ENCODE measurements around the gene PANX2. TPM values are rescaled to one million over a fixed set of nuclear protein-coding genes. Genes with fewer than 3 reads are reported as not detected.

The PANX2 gene
- total RNA-seq, 1 donor from 2014 or later, result 0.36 TPM

- H3K4me1 Mint-ChIP-seq (ENCODE audit: low read depth), result no peaks in the 10 kb centered on the region
- no peak for DNase-seq (ENCODE audit: low spot score)
- H3K4me3 Mint-ChIP-seq, result no peak overlapping the region
- no peaks in the 10 kb centered on the region for H3K9me3 Mint-ChIP-seq
- intact Hi-C loops (cut with micrococcal nuclease), result no loop called here
- no peak overlapping the region for H3K27ac Mint-ChIP-seq
- no peaks in the 10 kb centered on the region for H3K27me3 Mint-ChIP-seq (ENCODE audit: insufficient read depth)
- H3K36me3 Mint-ChIP-seq (ENCODE audit: low read depth), result peaks cover 28% of the 10 kb centered on the region
Observed at GRCh38 chr22:50216684-50217520, 46.4 kb downstream of the PANX2 start.

- no peak overlapping the region for H3K27ac Mint-ChIP-seq
- H3K4me3 Mint-ChIP-seq, result no peak overlapping the region
- no peaks in the 10 kb centered on the region for H3K4me1 Mint-ChIP-seq (ENCODE audit: low read depth)
- H3K27me3 Mint-ChIP-seq (ENCODE audit: insufficient read depth), result no peaks in the 10 kb centered on the region
- H3K36me3 Mint-ChIP-seq (ENCODE audit: low read depth), result peaks cover 26% of the 10 kb centered on the region
- intact Hi-C loops (cut with micrococcal nuclease), result no loop called here
- DNase-seq (ENCODE audit: low spot score), result no peak
- H3K9me3 Mint-ChIP-seq, result no peaks in the 10 kb centered on the region
Observed at GRCh38 chr22:50217543-50218152, 47.1 kb downstream of the PANX2 start.

- H3K27me3 Mint-ChIP-seq (ENCODE audit: insufficient read depth), result no peaks in the 10 kb centered on the region
- no peaks in the 10 kb centered on the region for H3K4me1 Mint-ChIP-seq (ENCODE audit: low read depth)
- intact Hi-C loops (cut with micrococcal nuclease), result no loop called here
- DNase-seq (ENCODE audit: low spot score), result no peak
- H3K27ac Mint-ChIP-seq, result no peak overlapping the region
- H3K9me3 Mint-ChIP-seq, result no peaks in the 10 kb centered on the region
- H3K36me3 Mint-ChIP-seq (ENCODE audit: low read depth), result peaks cover 28% of the 10 kb centered on the region
- H3K4me3 Mint-ChIP-seq, result no peak overlapping the region
Observed at GRCh38 chr22:50218153-50218995, 47.8 kb downstream of the PANX2 start.

GRCh38 chr22:50218996-50219727, 48.6 kb downstream of the PANX2 start:
- Mint-ChIP-seq H3K36me3 (ENCODE audit: low read depth) (peaks cover 32% of the 10 kb centered on the region), H3K27ac (no peak overlapping the region), H3K9me3 (no peaks in the 10 kb centered on the region), H3K4me3 (no peak overlapping the region), H3K4me1 (ENCODE audit: low read depth) (no peaks in the 10 kb centered on the region), H3K27me3 (ENCODE audit: insufficient read depth) (no peaks in the 10 kb centered on the region)
- DNase-seq (ENCODE audit: low spot score), result no peak
- intact Hi-C loops (cut with micrococcal nuclease), result no loop called here

DNA sequence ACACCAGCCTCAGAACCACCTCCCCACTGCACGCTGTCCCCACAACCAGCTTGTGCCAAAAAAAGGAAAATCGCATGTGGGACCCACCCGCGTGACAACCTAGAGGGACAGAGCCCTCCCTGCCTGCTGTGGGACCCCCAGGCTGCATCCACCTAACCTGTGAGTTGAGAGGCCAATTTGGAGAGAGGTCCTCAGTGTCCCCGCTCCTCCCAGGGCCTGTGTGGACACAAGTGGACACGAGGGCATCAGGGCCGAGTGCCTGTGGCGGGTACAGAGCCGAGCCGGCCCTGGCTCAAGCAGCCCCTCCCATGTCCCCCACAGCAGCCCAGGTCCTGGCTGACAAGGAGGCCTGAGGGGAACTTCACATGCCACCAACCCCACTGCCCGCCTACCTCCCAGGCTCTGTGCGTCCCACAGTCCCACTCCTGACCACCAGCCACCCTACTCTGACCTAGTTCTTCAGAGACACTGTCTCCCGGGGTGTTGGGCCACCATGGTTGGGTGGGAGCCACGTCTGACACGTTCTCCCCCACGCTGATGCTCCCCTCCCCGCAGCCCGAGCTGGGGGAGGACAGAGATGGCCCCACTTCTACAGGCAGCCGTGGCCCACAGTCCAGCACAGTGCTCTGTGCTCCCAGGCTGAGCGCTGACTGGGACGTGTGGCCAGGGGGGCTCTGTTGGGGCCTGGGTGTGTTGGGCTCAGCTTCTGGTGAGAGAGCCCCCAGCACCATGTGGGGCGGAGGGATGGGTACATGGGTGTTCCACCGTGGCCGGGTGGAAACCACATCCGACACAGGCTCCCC, 49.5 kb downstream of the PANX2 start:
- no peak overlapping the region for H3K27ac Mint-ChIP-seq
- H3K36me3 Mint-ChIP-seq (ENCODE audit: low read depth), result peaks cover 31% of the 10 kb centered on the region
- H3K4me3 Mint-ChIP-seq, result no peak overlapping the region
- no peaks in the 10 kb centered on the region for H3K27me3 Mint-ChIP-seq (ENCODE audit: insufficient read depth)
- no peak for DNase-seq (ENCODE audit: low spot score)
- intact Hi-C loops (cut with micrococcal nuclease), result no loop called here
- H3K9me3 Mint-ChIP-seq, result no peaks in the 10 kb centered on the region
- H3K4me1 Mint-ChIP-seq (ENCODE audit: low read depth), result no peaks in the 10 kb centered on the region

DNA sequence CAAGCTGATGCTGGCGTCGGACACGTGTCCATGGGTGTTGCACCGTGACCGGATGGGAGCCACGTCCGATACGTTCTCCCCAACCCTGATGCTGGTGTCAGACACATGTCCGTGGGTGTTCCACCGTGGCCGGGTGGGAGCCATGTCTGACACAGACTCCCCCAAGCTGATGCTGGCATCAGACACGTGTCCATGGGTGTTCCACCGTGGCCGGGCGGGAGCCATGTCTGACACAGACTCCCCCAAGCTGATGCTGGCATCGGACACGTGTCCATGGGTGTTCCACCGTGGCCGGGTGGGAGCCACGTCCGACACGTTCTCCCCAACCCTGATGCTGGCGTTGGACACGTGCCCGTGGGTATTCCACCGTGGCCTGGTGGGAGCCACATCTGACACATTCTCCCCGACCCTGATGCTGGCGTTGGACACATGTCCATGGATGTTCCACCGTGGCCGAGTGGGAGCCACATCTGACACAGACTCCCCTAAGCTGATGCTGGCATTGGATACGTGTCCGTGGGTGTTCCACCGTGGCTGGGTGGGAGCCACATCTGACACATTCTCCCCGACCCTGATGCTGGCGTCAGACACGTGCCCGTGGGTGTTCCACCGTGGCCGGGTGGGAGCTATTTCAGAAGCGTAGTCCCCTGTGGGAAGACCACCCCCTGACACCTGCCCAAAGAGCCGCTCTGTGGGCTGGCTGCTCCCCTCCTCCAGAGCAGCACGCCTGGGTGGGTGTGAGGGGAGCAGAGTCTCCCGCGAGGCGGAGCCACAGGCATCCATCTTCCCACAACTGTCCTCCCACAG, 50.3 kb downstream of the PANX2 start:
- H3K4me1 Mint-ChIP-seq (ENCODE audit: low read depth), result no peaks in the 10 kb centered on the region

DNA sequence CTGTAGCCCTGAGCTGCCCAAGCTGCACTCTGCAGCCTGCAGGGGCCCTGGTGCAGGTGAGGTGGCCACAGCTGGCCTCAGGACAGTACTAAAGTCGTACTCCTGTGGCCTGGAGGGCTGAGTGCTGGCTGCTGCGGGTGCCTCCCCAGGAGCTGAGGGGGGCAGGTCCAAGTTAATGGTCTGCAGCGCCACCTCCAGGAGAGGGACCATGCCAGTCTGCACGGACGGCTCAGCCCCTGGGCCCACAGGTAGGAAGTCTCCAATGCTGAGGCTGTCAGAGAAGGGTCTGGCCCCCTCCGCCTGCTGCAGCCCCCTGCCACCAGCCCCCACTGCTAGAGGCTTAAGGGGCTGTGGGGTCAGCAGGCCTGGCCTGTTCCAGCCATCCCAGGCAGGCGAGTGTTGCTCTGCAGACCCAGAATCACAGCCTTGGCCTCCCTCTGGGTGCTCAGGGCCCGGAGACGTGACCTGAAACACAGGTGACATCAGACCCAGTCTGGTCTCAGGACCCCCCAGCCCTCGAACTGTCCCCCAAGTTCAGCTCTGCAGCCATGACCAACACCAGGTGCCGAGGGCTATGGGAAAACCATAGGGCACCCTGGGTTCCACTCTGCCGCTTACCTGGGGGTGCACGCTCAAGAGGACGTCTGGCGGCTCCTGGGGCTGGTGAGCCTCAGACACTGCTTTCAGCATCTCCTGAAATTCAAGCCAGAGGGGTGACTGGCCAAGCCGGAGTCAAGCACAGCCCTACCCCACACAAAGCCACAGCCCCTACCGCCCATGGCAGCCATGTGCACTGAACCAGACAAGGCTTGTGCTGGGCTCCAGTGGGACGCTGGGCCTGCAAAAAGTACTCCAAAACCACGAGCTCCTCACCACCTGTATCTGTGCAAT, 51.1 kb downstream of the PANX2 start:
- no peaks in the 10 kb centered on the region for H3K4me1 Mint-ChIP-seq (ENCODE audit: low read depth)
- DNase-seq (ENCODE audit: low spot score), result no peak
- intact Hi-C loops (cut with micrococcal nuclease), result no loop called here
- no peak overlapping the region for H3K4me3 Mint-ChIP-seq
- H3K27ac Mint-ChIP-seq, result no peak overlapping the region
- no peaks in the 10 kb centered on the region for H3K27me3 Mint-ChIP-seq (ENCODE audit: insufficient read depth)
- peaks cover 28% of the 10 kb centered on the region for H3K36me3 Mint-ChIP-seq (ENCODE audit: low read depth)
- no peaks in the 10 kb centered on the region for H3K9me3 Mint-ChIP-seq

More for the DNA sequence above, 50.3 kb downstream of the PANX2 start:
- H3K4me3 Mint-ChIP-seq, result no peak overlapping the region
- H3K9me3 Mint-ChIP-seq, result no peaks in the 10 kb centered on the region
- H3K27me3 Mint-ChIP-seq (ENCODE audit: insufficient read depth), result no peaks in the 10 kb centered on the region
- no peak overlapping the region for H3K27ac Mint-ChIP-seq
- DNase-seq (ENCODE audit: low spot score), result no peak
- intact Hi-C loops (cut with micrococcal nuclease), result no loop called here
- peaks cover 30% of the 10 kb centered on the region for H3K36me3 Mint-ChIP-seq (ENCODE audit: low read depth)

DNA sequence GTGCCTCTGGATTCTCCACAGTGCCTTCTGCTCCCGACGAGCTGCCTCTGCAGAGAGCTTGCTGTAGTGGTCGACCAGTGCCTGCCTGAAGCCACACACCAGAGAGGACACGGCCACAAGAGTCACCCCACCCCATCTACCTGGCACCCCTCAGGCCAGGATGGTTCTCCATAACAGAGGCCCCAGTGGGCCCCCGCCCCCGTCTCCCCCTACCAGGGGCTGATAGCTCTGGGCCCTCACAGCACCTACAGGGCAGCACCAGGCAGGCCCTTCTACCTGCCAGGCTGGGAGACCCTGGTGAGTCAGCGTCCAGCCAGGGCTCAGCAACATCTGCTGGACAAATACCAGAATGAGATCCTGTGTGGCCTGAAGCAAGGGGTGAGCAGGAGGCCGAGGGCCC, 52.0 kb downstream of the PANX2 start:
- no peak for DNase-seq (ENCODE audit: low spot score)
- Mint-ChIP-seq H3K4me3 (no peak overlapping the region), H3K27me3 (ENCODE audit: insufficient read depth) (no peaks in the 10 kb centered on the region), H3K9me3 (no peaks in the 10 kb centered on the region), H3K36me3 (ENCODE audit: low read depth) (peaks cover 24% of the 10 kb centered on the region), H3K27ac (no peak overlapping the region), H3K4me1 (ENCODE audit: low read depth) (no peaks in the 10 kb centered on the region)
- intact Hi-C loops (cut with micrococcal nuclease), result no loop called here

- no peak for DNase-seq (ENCODE audit: low spot score)
- Mint-ChIP-seq H3K36me3 (ENCODE audit: low read depth) (peaks cover 28% of the 10 kb centered on the region), H3K4me3 (no peak overlapping the region), H3K27ac (no peak overlapping the region), H3K4me1 (ENCODE audit: low read depth) (no peaks in the 10 kb centered on the region), H3K27me3 (ENCODE audit: insufficient read depth) (no peaks in the 10 kb centered on the region), H3K9me3 (no peaks in the 10 kb centered on the region)
- intact Hi-C loops (cut with micrococcal nuclease), result no loop called here
Observed at GRCh38 chr22:50224071-50224470, 53.5 kb downstream of the PANX2 start.

DNA sequence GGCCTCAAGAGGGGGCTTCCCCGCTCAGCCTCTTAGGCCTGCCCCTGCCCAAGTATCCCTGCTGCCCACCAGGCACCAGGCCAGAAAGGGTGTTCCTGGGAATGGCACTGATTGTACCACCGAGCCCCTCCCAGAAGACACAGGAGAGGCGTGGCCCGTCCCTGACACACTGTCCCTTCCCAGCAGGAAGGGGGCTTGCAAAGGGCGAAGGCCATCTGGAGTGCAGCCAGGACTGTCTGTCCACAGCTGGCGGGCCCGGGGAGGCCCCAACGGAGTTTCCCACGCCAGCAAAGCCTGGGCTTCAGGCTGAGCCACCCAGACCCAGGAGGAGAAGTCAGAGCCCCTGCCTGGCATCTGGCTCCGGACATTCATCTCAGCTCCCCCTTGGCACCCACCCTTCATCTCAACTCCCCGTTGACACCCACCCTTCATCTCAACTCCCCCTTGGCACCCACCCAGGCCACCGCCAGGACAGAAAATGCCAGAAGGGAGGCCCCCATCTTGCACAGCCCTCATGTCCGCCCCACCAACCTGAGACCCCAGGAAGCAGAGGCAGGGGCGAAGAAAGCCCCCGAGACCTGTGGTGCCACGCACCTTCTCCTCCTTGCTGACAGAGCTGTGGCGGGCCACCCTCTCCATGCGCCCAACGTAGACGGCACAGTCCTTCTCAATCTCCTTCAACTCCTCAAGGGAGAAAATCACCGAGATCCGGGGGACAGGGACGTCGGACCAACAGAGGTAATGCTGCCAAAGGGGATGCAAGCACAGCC, 54.9 kb downstream of the PANX2 start:
- Mint-ChIP-seq H3K4me1 (ENCODE audit: low read depth) (no peaks in the 10 kb centered on the region), H3K4me3 (no peak overlapping the region), H3K9me3 (no peaks in the 10 kb centered on the region), H3K36me3 (ENCODE audit: low read depth) (peaks cover 31% of the 10 kb centered on the region), H3K27me3 (ENCODE audit: insufficient read depth) (no peaks in the 10 kb centered on the region), H3K27ac (no peak overlapping the region)
- intact Hi-C loops (cut with micrococcal nuclease), result no loop called here
- no peak for DNase-seq (ENCODE audit: low spot score)

Data from activated T-helper 1 cell treated with anti-CD3 and anti-CD28 coated beads, Interleukin-12 subunit alpha, Interleukin-12 subunit beta, Interleukin-2, Interleukin-4 antibody, amounts not matched to agents 30 ng/mL and 10 ng/mL and 1 ng/mL, durations not matched to agents 14 hours and 24 hours and 36 hours (primary cell).